ENCODE results near the gene HADH.
"Not testable (repeated sequence)": the region's sequence is repeated elsewhere in the genome, so short reads cannot be mapped to it uniquely, and the experiment has no call there.

The HADH gene

GRCh38 chr4:108005807-108006206, 16.1 kb downstream of the HADH start:
- no peak for TF ChIP-seq CTCF (IDR thresholded peaks at IDR 0.05; ENCODE audit: borderline replicate concordance, control extremely low read depth, extremely low read depth, insufficient read depth, missing control alignments)
- in situ Hi-C loops (cut with MboI; ENCODE audit: low sequenced_read_pairs, unreplicated experiment): no loop called here

GRCh38 chr4:108006361-108006760, 16.7 kb downstream of the HADH start:
- DNase-seq (ENCODE audit: low spot score): no peak
- TF ChIP-seq CTCF (IDR thresholded peaks at IDR 0.05; ENCODE audit: borderline replicate concordance, control extremely low read depth, extremely low read depth, insufficient read depth, missing control alignments): no peak
- in situ Hi-C loops (cut with MboI; ENCODE audit: low sequenced_read_pairs, unreplicated experiment): no loop called here

More at GRCh38 chr4:108005807-108006206, 16.1 kb downstream of the HADH start:
- DNase-seq (ENCODE audit: low spot score): no peak

GRCh38 chr4:108007984-108008383, 18.3 kb downstream of the HADH start:
- in situ Hi-C loops (cut with MboI; ENCODE audit: low sequenced_read_pairs, unreplicated experiment): no loop called here
- TF ChIP-seq CTCF (IDR thresholded peaks at IDR 0.05; ENCODE audit: borderline replicate concordance, control extremely low read depth, extremely low read depth, insufficient read depth, missing control alignments): no peak
- DNase-seq (ENCODE audit: low spot score): no peak

GRCh38 chr4:108008721-108009120, 19.0 kb downstream of the HADH start:
- DNase-seq (ENCODE audit: low spot score): no peak
- in situ Hi-C loops (cut with MboI; ENCODE audit: low sequenced_read_pairs, unreplicated experiment): no loop called here
- TF ChIP-seq CTCF (IDR thresholded peaks at IDR 0.05; ENCODE audit: borderline replicate concordance, control extremely low read depth, extremely low read depth, insufficient read depth, missing control alignments): no peak

GRCh38 chr4:108010167-108010566, 20.5 kb downstream of the HADH start:
- DNase-seq (ENCODE audit: low spot score): no peak
- no peak for TF ChIP-seq CTCF (IDR thresholded peaks at IDR 0.05; ENCODE audit: borderline replicate concordance, control extremely low read depth, extremely low read depth, insufficient read depth, missing control alignments)
- in situ Hi-C loops (cut with MboI; ENCODE audit: low sequenced_read_pairs, unreplicated experiment): no loop called here

GRCh38 chr4:108012382-108012781, 22.7 kb downstream of the HADH start:
- DNase-seq (ENCODE audit: low spot score); in situ Hi-C loops (cut with MboI; ENCODE audit: low sequenced_read_pairs, unreplicated experiment): not testable (repeated sequence)

GRCh38 chr4:108013327-108013726, 23.6 kb downstream of the HADH start:
- no peak for TF ChIP-seq CTCF (IDR thresholded peaks at IDR 0.05; ENCODE audit: borderline replicate concordance, control extremely low read depth, extremely low read depth, insufficient read depth, missing control alignments)
- in situ Hi-C loops (cut with MboI; ENCODE audit: low sequenced_read_pairs, unreplicated experiment): no loop called here
- no peak for DNase-seq (ENCODE audit: low spot score)
